AG09309 (cell line): ENCODE data around the gene CCDC15.

Experiments used
- DNase-seq: peaks from one replicate; pipeline ENCODE4 v3.0.0-alpha.2; 2010; ENCODE audit warnings: low read depth
- H3K4me3 ChIP-seq: 2 replicates; pipeline ENCODE4 v1.5.1; 2011; ENCODE audit warnings: mild to moderate bottlenecking, low read depth, low read length, moderate library complexity; ENCODE audit not compliant: control insufficient read depth
- CTCF ChIP-seq: IDR thresholded peaks from 2 replicates; pipeline ENCODE4 v1.5.1; 2011; ENCODE audit warnings: mild to moderate bottlenecking, low read depth, low read length, inconsistent platforms; ENCODE audit not compliant: insufficient read depth, control insufficient read depth; ENCODE audit errors: missing control alignments

CCDC15 gene

GRCh38 chr11:125061281-125061680, 107.3 kb downstream of the CCDC15 start:
- TF ChIP-seq CTCF: no peak
- no peak overlapping the region for H3K4me3 ChIP-seq
- no peak for DNase-seq

GRCh38 chr11:125062218-125062930, 108.4 kb downstream of the CCDC15 start:
- peak overlapping the region; percentile 67 for H3K4me3 ChIP-seq
- TF ChIP-seq CTCF: no peak
- no peak for DNase-seq

GRCh38 chr11:125062931-125063428, 109.0 kb downstream of the CCDC15 start, which contains the start of gene SLC37A2:
Gene SLC37A2, plus strand, starts transcription at chr11:125063305. Its CDS starts 63 bp downstream, at chr11:125063368.
- no peak for TF ChIP-seq CTCF
- peak within 1 kb of the TSS; percentile 67 for H3K4me3 ChIP-seq
- no peak for DNase-seq

- peak overlapping the region; percentile 67 for H3K4me3 ChIP-seq
- TF ChIP-seq CTCF: no peak
- no peak for DNase-seq
Measured at GRCh38 chr11:125063429-125064043, 109.5 kb downstream of the CCDC15 start.

- H3K4me3 ChIP-seq: peak overlapping the region; percentile 67; the same call in 1 of the 2 replicates
- no peak for TF ChIP-seq CTCF
- no peak for DNase-seq
Measured at GRCh38 chr11:125064070-125064469, 110.1 kb downstream of the CCDC15 start.

- no peak for DNase-seq
- no peak for TF ChIP-seq CTCF
Measured at GRCh38 chr11:125068368-125068767, 114.4 kb downstream of the CCDC15 start.

GRCh38 chr11:125069008-125069407, 115.0 kb downstream of the CCDC15 start:
- TF ChIP-seq CTCF: no peak
- no peak overlapping the region for H3K4me3 ChIP-seq
- DNase-seq: no peak

More at GRCh38 chr11:125068368-125068767, 114.4 kb downstream of the CCDC15 start:
- no peak overlapping the region for H3K4me3 ChIP-seq
